Measurements from ENCODE around the gene RAX2. TPM values are rescaled to one million over a fixed set of nuclear protein-coding genes. Genes with fewer than 3 reads are reported as not detected.
"Not testable (repeated sequence)": the region's sequence is repeated elsewhere in the genome, so short reads cannot be mapped to it uniquely, and the experiment has no call there.

RAX2 gene
- total RNA-seq, 1 donor from 2014 or later = not detected

DNA sequence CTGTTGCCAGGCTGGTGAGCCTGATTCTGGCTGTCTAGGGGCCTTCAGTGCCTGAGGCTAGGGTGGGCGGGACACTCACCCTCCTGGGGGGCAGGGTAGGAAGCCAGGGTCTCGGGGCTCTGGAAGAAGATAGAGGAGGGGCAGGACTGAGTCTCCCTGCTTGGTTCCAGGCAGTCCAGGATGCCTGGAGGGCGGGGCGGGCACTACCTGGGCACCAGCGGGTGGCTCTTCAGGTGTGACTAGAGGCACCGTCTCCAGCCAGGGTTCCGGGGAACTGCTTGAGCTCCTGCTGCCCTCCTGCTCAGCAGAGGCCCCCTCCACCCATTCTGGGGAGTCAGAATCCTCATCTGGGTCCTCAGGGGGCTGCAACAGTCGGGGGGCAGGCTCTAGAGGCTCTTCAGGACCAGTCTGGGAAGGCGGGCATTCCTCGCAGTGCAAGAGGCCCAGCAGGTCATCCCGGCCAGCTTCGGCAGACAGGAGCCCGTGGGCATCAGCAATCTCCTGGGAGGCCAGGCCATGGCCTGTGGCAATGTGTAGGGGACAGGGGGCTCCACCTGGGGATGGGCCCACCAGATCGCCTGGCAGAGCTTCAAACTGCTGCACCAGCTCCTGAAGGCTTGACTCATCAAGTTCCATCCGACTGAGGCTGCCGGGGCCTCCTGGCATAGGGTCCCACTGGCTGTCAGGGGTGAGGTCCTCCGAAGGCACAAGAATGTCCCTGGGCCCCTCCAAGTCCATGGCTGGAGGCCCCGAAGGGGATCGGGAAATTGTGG, 12.4 kb downstream of the RAX2 start:
- Mint-ChIP-seq H3K27me3 (ENCODE audit: low read depth) (peaks cover 2% of the 10 kb centered on the region), H3K4me3 (peak overlapping the region; percentile 97), H3K4me1 (peaks cover 20% of the 10 kb centered on the region), H3K9me3 (no peaks in the 10 kb centered on the region), H3K27ac (ENCODE audit: unreplicated experiment) (no peak overlapping the region), H3K36me3 (ENCODE audit: low read depth) (peaks cover 5% of the 10 kb centered on the region)
- TF ChIP-seq CTCF (conservative IDR thresholded peaks at IDR 0.05) = no peak
- no peak for DNase-seq (ENCODE audit: low read depth, low spot score)

GRCh38 chr19:3758297-3758696, 13.7 kb downstream of the RAX2 start:
- H3K27ac Mint-ChIP-seq (ENCODE audit: unreplicated experiment); H3K4me3 Mint-ChIP-seq; DNase-seq (ENCODE audit: low read depth, low spot score); H3K36me3 Mint-ChIP-seq (ENCODE audit: low read depth); H3K27me3 Mint-ChIP-seq (ENCODE audit: low read depth); H3K9me3 Mint-ChIP-seq: not testable (repeated sequence)
- peaks cover 20% of the 10 kb centered on the region for H3K4me1 Mint-ChIP-seq

DNA sequence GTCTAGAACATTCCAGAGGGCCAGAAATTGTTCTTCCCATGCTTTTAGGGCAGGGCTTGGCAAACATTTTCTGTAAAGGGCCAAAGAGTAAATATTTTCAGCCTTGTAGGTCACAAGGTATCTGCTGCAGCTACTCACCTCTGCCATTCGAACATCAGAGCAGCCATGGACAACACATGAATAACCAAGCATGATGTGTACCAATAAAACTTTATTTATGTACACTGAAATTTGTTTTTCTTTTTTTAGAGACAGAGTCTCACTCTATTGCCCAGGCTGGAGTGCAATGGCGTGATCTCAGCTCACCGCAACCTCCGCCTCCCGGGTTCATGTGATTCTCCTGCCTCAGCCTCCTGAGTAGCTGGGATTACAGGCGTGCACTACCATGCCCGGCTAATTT, 14.3 kb downstream of the RAX2 start:
- not testable (repeated sequence) for H3K27ac Mint-ChIP-seq (ENCODE audit: unreplicated experiment); H3K9me3 Mint-ChIP-seq; H3K4me3 Mint-ChIP-seq; H3K36me3 Mint-ChIP-seq (ENCODE audit: low read depth); DNase-seq (ENCODE audit: low read depth, low spot score); H3K27me3 Mint-ChIP-seq (ENCODE audit: low read depth)
- H3K4me1 Mint-ChIP-seq = peaks cover 14% of the 10 kb centered on the region

- Mint-ChIP-seq H3K27ac (ENCODE audit: unreplicated experiment) (no peak overlapping the region), H3K9me3 (no peaks in the 10 kb centered on the region), H3K4me3 (no peak overlapping the region), H3K27me3 (ENCODE audit: low read depth) (no peaks in the 10 kb centered on the region), H3K36me3 (ENCODE audit: low read depth) (peaks cover 2% of the 10 kb centered on the region), H3K4me1 (no peaks in the 10 kb centered on the region)
- no peak for DNase-seq (ENCODE audit: low read depth, low spot score)
- TF ChIP-seq CTCF (conservative IDR thresholded peaks at IDR 0.05) = no peak
Measured at GRCh38 chr19:3753631-3754410, 18.2 kb downstream of the RAX2 start.

DNA sequence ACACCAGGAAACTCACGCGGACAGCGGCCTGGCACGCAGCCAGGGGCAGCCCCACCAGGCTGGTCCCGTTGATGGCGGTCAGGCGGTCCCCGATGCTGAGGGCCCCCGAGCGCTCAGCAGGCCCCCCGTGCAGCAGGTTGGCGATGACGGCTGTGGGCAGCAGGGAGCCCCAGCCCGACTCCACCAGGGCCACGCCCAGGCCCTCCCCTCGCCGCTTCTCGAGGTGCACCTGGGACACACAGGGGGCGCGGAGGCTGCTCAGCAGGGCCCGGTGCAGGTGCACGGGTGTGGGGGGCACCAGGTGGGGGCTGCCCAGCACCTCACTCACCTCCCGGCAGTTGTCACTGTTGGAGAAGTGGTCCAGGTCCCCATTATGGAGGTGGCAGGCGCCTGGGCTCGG, 19.5 kb downstream of the RAX2 start:
- TF ChIP-seq CTCF (conservative IDR thresholded peaks at IDR 0.05) = no peak

DNA sequence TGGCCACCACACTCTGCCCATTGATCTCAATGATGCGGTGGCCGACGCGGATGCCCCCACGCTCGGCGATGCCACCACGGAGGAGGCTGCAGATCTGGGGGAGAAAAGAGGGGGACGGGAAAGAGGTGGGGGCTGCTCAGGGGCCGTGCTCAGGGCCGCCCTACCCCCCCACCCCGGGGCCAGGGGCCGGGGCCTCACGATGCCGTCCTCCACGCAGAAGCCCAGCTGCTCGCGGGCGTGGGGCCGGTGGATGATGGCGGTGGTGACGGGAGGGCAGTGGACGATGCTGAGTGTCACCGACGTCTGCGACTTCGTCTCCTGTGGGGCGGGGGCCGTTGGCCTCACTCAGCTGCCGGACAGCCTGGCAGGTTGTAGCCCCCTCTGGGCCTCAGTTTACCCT, 20.8 kb downstream of the RAX2 start:
- Mint-ChIP-seq H3K27me3 (ENCODE audit: low read depth) (no peaks in the 10 kb centered on the region), H3K36me3 (ENCODE audit: low read depth) (peaks cover 2% of the 10 kb centered on the region), H3K4me1 (no peaks in the 10 kb centered on the region), H3K4me3 (no peak overlapping the region), H3K9me3 (no peaks in the 10 kb centered on the region), H3K27ac (ENCODE audit: unreplicated experiment) (no peak overlapping the region)
- no peak for DNase-seq (ENCODE audit: low read depth, low spot score)
- no peak for TF ChIP-seq CTCF (conservative IDR thresholded peaks at IDR 0.05)

More for the DNA sequence above, 19.5 kb downstream of the RAX2 start:
- no peak for DNase-seq (ENCODE audit: low read depth, low spot score)
- Mint-ChIP-seq H3K36me3 (ENCODE audit: low read depth) (peaks cover 2% of the 10 kb centered on the region), H3K9me3 (no peaks in the 10 kb centered on the region), H3K4me3 (no peak overlapping the region), H3K27me3 (ENCODE audit: low read depth) (no peaks in the 10 kb centered on the region), H3K27ac (ENCODE audit: unreplicated experiment) (no peak overlapping the region), H3K4me1 (no peaks in the 10 kb centered on the region)

Measured in neural crest cell (in vitro differentiated cells).